Astrocyte (in vitro differentiated cells and primary cell): ENCODE measurements around the gene PLEKHA5. TPM values are rescaled to one million over a fixed set of nuclear protein-coding genes. Genes with fewer than 3 reads are reported as not detected.

ENCODE experiments used
- DNase-seq: peaks from one replicate; pipeline ENCODE4 v3.0.0-alpha.2; 2010; ENCODE audit warnings: low read depth
- FAIRE-seq: peaks from 2 replicates; lab custom pipeline; 2011; peaks lifted over from hg19 to GRCh38; lab: Jason Lieb, UNC
- H2AFZ ChIP-seq: 2 replicates; pipeline ENCODE4 v1.6.0; 2012; ENCODE audit warnings: low read depth, low read length, inconsistent platforms
- H3K27ac ChIP-seq: 2 replicates; pipeline ENCODE4 v1.5.1; 2011; ENCODE audit warnings: low read depth, low read length, inconsistent platforms
- H3K27me3 ChIP-seq: 2 replicates; pipeline ENCODE4 v1.6.0; 2011; ENCODE audit warnings: low read length, inconsistent platforms; ENCODE audit not compliant: insufficient read depth
- H3K36me3 ChIP-seq: 2 replicates; pipeline ENCODE4 v1.5.1; 2011; ENCODE audit warnings: low read length, inconsistent platforms; ENCODE audit not compliant: insufficient read depth
- H3K4me1 ChIP-seq: 2 replicates; pipeline ENCODE4 v1.5.1; 2011; ENCODE audit warnings: low read length, inconsistent platforms; ENCODE audit not compliant: insufficient read depth
- H3K4me2 ChIP-seq: 2 replicates; pipeline ENCODE4 v1.6.0; 2012; ENCODE audit warnings: low read length, inconsistent platforms
- H3K4me3 ChIP-seq: 2 replicates; pipeline ENCODE4 v1.5.1; 2011; ENCODE audit warnings: low read depth, mild to moderate bottlenecking, low read length, inconsistent platforms; ENCODE audit not compliant: insufficient read depth
- H3K79me2 ChIP-seq: 2 replicates; pipeline ENCODE4 v1.6.0; 2012; ENCODE audit warnings: mild to moderate bottlenecking, low read length, inconsistent platforms; ENCODE audit not compliant: insufficient read depth
- H3K9ac ChIP-seq: 2 replicates; pipeline ENCODE4 v1.6.0; 2012; ENCODE audit warnings: mild to moderate bottlenecking, low read length, inconsistent platforms
- H3K9me3 ChIP-seq: 2 replicates; pipeline ENCODE4 v1.5.1; 2012; ENCODE audit warnings: low read depth, mild to moderate bottlenecking, low read length, inconsistent platforms; ENCODE audit not compliant: insufficient read depth
- H4K20me1 ChIP-seq: 2 replicates; pipeline ENCODE4 v1.6.0; 2012; ENCODE audit warnings: low read length, inconsistent platforms; ENCODE audit not compliant: insufficient read depth
- H3K27ac Mint-ChIP-seq: one replicate; pipeline ENCODE4 v1.8.0; 2021; ENCODE audit warnings: mild to moderate bottlenecking, mixed read lengths; ENCODE audit not compliant: unreplicated experiment
- H3K27me3 Mint-ChIP-seq: one replicate; pipeline ENCODE4 v1.8.0; 2021; ENCODE audit warnings: low read depth, mixed read lengths; ENCODE audit not compliant: unreplicated experiment
- H3K36me3 Mint-ChIP-seq: one replicate; pipeline ENCODE4 v1.8.0; 2021; ENCODE audit warnings: low read depth, mixed read lengths; ENCODE audit not compliant: unreplicated experiment
- H3K4me1 Mint-ChIP-seq: one replicate; pipeline ENCODE4 v1.8.0; 2021; ENCODE audit warnings: low read depth, mixed read lengths; ENCODE audit not compliant: unreplicated experiment
- H3K4me3 Mint-ChIP-seq: one replicate; pipeline ENCODE4 v1.8.0; 2021; ENCODE audit warnings: mild to moderate bottlenecking, moderate library complexity, mixed read lengths; ENCODE audit not compliant: unreplicated experiment
- H3K9me3 Mint-ChIP-seq: one replicate; pipeline ENCODE4 v1.8.0; 2021; ENCODE audit warnings: mild to moderate bottlenecking, mixed read lengths; ENCODE audit not compliant: unreplicated experiment
- EZH2 ChIP-seq: IDR thresholded peaks from 2 replicates; pipeline ENCODE4 v1.6.1; 2012; ENCODE audit warnings: mild to moderate bottlenecking, low read length, inconsistent platforms; ENCODE audit not compliant: insufficient read depth
- total RNA-seq: library from RNA; stranded (reverse); gene quantifications from 2 replicates; pipeline ENCODE4 v1.2.1, GENCODE V29; 2021
- TF ChIP-seq, protein P1 (sequence below): IDR thresholded peaks from 2 replicates; pipeline ENCODE4 v1.5.1; 2011; ENCODE audit warnings: low read depth, mild to moderate bottlenecking, inconsistent platforms, low read length, moderate library complexity; ENCODE audit not compliant: insufficient read depth

Gene PLEKHA5
- total RNA-seq, 1 donor from 2014 or later: 38.9 TPM

DNA sequence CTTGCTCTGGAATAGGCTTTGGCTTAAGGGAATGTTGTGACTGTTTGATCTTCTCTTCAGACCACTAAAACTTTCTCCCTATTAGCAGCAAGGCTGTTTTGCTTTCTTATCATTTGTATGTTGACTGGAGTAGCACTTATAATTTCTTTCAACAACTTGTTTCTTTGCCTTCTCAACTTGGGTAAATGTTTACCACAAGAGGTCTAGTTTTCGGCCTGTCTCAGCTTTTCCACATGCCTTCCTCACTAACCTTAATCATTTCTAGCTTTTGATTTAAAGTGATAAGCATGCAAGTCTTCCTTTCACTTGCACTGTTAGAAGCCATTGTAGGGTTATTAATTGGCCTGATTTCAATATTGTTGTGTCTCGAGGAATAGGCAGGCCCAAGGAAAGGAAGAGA, 183.1 kb downstream of the PLEKHA5 start:
- H3K9me3 Mint-ChIP-seq: no peaks in the 10 kb centered on the region
- H3K4me3 ChIP-seq: no peak overlapping the region
- H3K27me3 ChIP-seq: no peaks in the 10 kb centered on the region
- H4K20me1 ChIP-seq: no peaks in the 10 kb centered on the region
- H3K27me3 Mint-ChIP-seq: no peaks in the 10 kb centered on the region
- no peaks in the 10 kb centered on the region for H3K4me1 ChIP-seq
- DNase-seq (no peak), FAIRE-seq (no peak)
- no peak overlapping the region for H2AFZ ChIP-seq
- peaks cover 6% of the 10 kb centered on the region for H3K4me1 Mint-ChIP-seq
- H3K36me3 ChIP-seq: no peaks in the 10 kb centered on the region
- H3K27ac ChIP-seq: no peak overlapping the region
- peaks cover 6% of the 10 kb centered on the region for H3K36me3 Mint-ChIP-seq
- H3K27ac Mint-ChIP-seq: no peak overlapping the region
- H3K4me2 ChIP-seq: no peak overlapping the region
- H3K9ac ChIP-seq: no peak overlapping the region
- no peaks in the 10 kb centered on the region for H3K79me2 ChIP-seq
- no peak overlapping the region for H3K4me3 Mint-ChIP-seq
- H3K9me3 ChIP-seq: no peaks in the 10 kb centered on the region
- TF ChIP-seq EZH2: no peak
- TF ChIP-seq, protein P1, sequence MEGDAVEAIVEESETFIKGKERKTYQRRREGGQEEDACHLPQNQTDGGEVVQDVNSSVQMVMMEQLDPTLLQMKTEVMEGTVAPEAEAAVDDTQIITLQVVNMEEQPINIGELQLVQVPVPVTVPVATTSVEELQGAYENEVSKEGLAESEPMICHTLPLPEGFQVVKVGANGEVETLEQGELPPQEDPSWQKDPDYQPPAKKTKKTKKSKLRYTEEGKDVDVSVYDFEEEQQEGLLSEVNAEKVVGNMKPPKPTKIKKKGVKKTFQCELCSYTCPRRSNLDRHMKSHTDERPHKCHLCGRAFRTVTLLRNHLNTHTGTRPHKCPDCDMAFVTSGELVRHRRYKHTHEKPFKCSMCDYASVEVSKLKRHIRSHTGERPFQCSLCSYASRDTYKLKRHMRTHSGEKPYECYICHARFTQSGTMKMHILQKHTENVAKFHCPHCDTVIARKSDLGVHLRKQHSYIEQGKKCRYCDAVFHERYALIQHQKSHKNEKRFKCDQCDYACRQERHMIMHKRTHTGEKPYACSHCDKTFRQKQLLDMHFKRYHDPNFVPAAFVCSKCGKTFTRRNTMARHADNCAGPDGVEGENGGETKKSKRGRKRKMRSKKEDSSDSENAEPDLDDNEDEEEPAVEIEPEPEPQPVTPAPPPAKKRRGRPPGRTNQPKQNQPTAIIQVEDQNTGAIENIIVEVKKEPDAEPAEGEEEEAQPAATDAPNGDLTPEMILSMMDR: no peak

DNA sequence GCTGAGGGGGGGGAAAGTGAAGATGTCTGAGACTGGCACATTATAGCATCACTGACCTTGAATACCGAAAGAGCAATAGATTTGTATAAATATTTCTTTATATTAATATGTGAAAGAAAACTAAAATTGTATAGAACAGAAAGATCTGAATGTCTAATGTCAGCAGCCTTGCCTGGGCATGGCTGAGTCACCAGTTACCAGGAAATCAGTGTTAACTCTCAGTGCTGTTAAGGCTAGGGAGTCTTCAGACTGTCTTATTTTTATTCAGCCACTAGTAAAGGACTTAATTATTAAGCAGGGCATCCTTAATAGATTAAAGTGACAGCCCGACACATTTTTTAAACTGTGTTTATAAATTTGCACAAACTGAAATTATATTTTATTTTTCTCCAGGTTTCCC, 186.9 kb downstream of the PLEKHA5 start:
- no peak overlapping the region for H3K27ac Mint-ChIP-seq
- Histone ChIP-seq H3K9me3 (no peaks in the 10 kb centered on the region), H4K20me1 (no peaks in the 10 kb centered on the region), H3K4me2 (no peak overlapping the region), H3K4me1 (no peaks in the 10 kb centered on the region), H3K4me3 (no peak overlapping the region), H2AFZ (no peak overlapping the region), H3K27ac (no peak overlapping the region), H3K79me2 (no peaks in the 10 kb centered on the region), H3K36me3 (peaks cover 3% of the 10 kb centered on the region), H3K9ac (no peak overlapping the region), H3K27me3 (no peaks in the 10 kb centered on the region)
- no peaks in the 10 kb centered on the region for H3K9me3 Mint-ChIP-seq
- no peaks in the 10 kb centered on the region for H3K36me3 Mint-ChIP-seq
- DNase-seq (peak; percentile 17), FAIRE-seq (no peak)
- H3K4me3 Mint-ChIP-seq: no peak overlapping the region
- no peak for TF ChIP-seq EZH2
- H3K27me3 Mint-ChIP-seq: no peaks in the 10 kb centered on the region
- H3K4me1 Mint-ChIP-seq: peaks cover 4% of the 10 kb centered on the region

DNA sequence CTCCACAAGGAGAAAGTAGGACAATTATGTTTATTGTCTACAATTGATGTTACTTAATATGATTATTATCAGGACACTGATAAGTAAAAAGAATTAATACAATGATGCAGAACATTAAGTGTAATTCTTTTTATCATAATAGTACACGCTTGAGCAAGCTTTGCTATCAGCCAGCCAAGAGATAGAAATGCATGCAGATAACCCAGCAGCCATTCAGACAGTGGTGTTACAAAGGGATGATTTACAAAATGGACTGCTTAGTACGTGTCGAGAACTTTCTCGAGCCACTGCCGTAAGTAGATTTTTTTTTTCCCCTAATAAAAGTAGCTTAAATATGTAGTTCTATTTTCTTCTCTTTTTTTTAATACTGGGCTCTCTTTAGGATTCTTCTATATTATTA, 192.8 kb downstream of the PLEKHA5 start:
- no peak for FAIRE-seq
- H3K27me3 Mint-ChIP-seq: no peaks in the 10 kb centered on the region
- H4K20me1 ChIP-seq: no peaks in the 10 kb centered on the region
- no peaks in the 10 kb centered on the region for H3K4me1 Mint-ChIP-seq
- H3K9me3 ChIP-seq: peaks cover 3% of the 10 kb centered on the region
- H3K36me3 Mint-ChIP-seq: peaks cover 6% of the 10 kb centered on the region
- H3K4me3 ChIP-seq: no peak overlapping the region
- no peaks in the 10 kb centered on the region for H3K4me1 ChIP-seq
- no peak overlapping the region for H3K4me3 Mint-ChIP-seq
- H2AFZ ChIP-seq: no peak overlapping the region
- DNase-seq: no peak
- TF ChIP-seq EZH2: no peak
- TF ChIP-seq, protein P1: no peak
- H3K27ac ChIP-seq: no peak overlapping the region
- no peaks in the 10 kb centered on the region for H3K79me2 ChIP-seq
- no peaks in the 10 kb centered on the region for H3K9me3 Mint-ChIP-seq
- no peak overlapping the region for H3K27ac Mint-ChIP-seq
- no peak overlapping the region for H3K4me2 ChIP-seq
- no peaks in the 10 kb centered on the region for H3K27me3 ChIP-seq
- H3K9ac ChIP-seq: no peak overlapping the region
- peaks cover 11% of the 10 kb centered on the region for H3K36me3 ChIP-seq
